AML-193 (cell line): ENCODE data around the gene RAI14.

ENCODE experiments used
- DNase-seq, 2 experiments: peaks; one replicate each; lab custom pipeline; 2025; lab: John Stamatoyannopoulos, UW

RAI14 gene

GRCh38 chr5:34648039-34648839 is 7.9 kb upstream of the RAI14 start:
- no peak for DNase-seq

GRCh38 chr5:34648840-34649158 is 7.3 kb upstream of the RAI14 start:
- no peak for DNase-seq

- no peak for DNase-seq
Measured at GRCh38 chr5:34651791-34652190, 4.3 kb upstream of the RAI14 start.

- no peak for DNase-seq
Measured at GRCh38 chr5:34652466-34652865, 3.7 kb upstream of the RAI14 start.

- no peak for DNase-seq
Measured at GRCh38 chr5:34652914-34653313, 3.2 kb upstream of the RAI14 start.

GRCh38 chr5:34653708-34654107 is 2.4 kb upstream of the RAI14 start:
- no peak for DNase-seq

GRCh38 chr5:34655354-34655991 is 655 bp upstream of the RAI14 start:
- no peak for DNase-seq

GRCh38 chr5:34656700-34657273 is 659 bp downstream of the RAI14 start:
- no peak for DNase-seq

GRCh38 chr5:34657274-34657921 is 1.3 kb downstream of the RAI14 start:
- no peak for DNase-seq

GRCh38 chr5:34657988-34658387 is 1.9 kb downstream of the RAI14 start:
- DNase-seq, result no peak

- DNase-seq, result no peak
Measured at GRCh38 chr5:34659168-34659567, 3.0 kb downstream of the RAI14 start.

GRCh38 chr5:34660444-34660843 is 4.3 kb downstream of the RAI14 start:
- no peak for DNase-seq

GRCh38 chr5:34663771-34664496 is 7.8 kb downstream of the RAI14 start:
- DNase-seq, result no peak

GRCh38 chr5:34666392-34667080 is 10.4 kb downstream of the RAI14 start:
- no peak for DNase-seq

- no peak for DNase-seq
Measured at GRCh38 chr5:34667705-34668104, 11.6 kb downstream of the RAI14 start.

- DNase-seq, result no peak
Measured at GRCh38 chr5:34669931-34670516, 13.9 kb downstream of the RAI14 start.

- DNase-seq, result no peak
Measured at GRCh38 chr5:34672196-34672595, 16.1 kb downstream of the RAI14 start.

GRCh38 chr5:34673463-34674125 is 17.5 kb downstream of the RAI14 start:
- no peak for DNase-seq

GRCh38 chr5:34674187-34674586 is 18.1 kb downstream of the RAI14 start:
- DNase-seq, result no peak

- no peak for DNase-seq
Measured at GRCh38 chr5:34675857-34676256, 19.7 kb downstream of the RAI14 start.

GRCh38 chr5:34676416-34676815 is 20.3 kb downstream of the RAI14 start:
- DNase-seq, result no peak
